AG09309 (cell line): Measurements from ENCODE around the gene PRCD.
"Not testable (repeated sequence)": the region's sequence is repeated elsewhere in the genome, so short reads cannot be mapped to it uniquely, and the experiment has no call there.

Experiments
- DNase-seq: peaks from one replicate; pipeline ENCODE4 v3.0.0-alpha.2; 2010; ENCODE audit warnings: low read depth
- H3K4me3 ChIP-seq: 2 replicates; pipeline ENCODE4 v1.5.1; 2011; ENCODE audit warnings: mild to moderate bottlenecking, low read depth, low read length, moderate library complexity; ENCODE audit not compliant: control insufficient read depth
- TF ChIP-seq, protein P1 (sequence below): IDR thresholded peaks from 2 replicates; pipeline ENCODE4 v1.5.1; 2011; ENCODE audit warnings: mild to moderate bottlenecking, low read depth, low read length, inconsistent platforms; ENCODE audit not compliant: insufficient read depth, control insufficient read depth; ENCODE audit errors: missing control alignments

Gene PRCD

DNA sequence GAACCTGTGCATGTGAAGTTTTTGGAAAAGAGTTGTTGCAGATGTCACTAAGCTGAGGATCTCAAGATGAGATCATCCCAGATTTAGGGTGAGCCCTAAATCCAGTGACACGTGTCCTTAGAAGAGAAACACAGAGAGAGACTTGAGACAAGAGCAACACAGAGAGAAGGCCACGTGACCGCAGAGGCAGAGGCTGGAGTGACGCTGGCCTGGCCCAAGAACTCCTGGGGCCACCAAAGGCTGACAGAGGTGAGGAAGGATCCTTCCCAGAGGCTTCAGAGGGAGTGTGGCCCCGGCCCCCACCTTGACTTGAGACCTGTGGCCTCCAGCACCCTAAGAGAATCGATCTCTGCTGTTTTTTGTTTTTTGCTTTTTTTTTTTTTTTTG lies 26.5 kb upstream of the PRCD start:
- TF ChIP-seq, protein P1, sequence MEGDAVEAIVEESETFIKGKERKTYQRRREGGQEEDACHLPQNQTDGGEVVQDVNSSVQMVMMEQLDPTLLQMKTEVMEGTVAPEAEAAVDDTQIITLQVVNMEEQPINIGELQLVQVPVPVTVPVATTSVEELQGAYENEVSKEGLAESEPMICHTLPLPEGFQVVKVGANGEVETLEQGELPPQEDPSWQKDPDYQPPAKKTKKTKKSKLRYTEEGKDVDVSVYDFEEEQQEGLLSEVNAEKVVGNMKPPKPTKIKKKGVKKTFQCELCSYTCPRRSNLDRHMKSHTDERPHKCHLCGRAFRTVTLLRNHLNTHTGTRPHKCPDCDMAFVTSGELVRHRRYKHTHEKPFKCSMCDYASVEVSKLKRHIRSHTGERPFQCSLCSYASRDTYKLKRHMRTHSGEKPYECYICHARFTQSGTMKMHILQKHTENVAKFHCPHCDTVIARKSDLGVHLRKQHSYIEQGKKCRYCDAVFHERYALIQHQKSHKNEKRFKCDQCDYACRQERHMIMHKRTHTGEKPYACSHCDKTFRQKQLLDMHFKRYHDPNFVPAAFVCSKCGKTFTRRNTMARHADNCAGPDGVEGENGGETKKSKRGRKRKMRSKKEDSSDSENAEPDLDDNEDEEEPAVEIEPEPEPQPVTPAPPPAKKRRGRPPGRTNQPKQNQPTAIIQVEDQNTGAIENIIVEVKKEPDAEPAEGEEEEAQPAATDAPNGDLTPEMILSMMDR = no peak
- DNase-seq = no peak
- H3K4me3 ChIP-seq = no peak overlapping the region

DNA sequence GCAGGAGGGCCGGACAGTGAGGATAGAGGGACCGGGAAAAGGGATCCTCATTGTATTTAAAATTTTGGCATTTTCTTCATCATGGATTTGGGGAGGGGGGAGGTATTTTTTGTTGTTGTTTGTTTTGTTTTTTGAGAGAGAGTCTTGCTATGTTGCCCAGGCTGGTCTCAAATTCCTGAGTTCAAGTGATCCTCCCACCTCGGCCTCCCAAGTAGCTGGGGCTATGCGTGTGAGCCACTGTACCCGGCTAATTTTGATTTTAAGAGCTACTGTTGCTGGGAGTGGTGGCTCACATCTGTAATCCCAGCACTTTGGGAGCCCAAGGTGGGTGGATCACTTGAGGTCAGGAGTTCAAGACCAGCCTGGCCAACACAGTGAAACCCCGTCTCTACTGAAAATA lies 25.5 kb upstream of the PRCD start:
- not testable (repeated sequence) for DNase-seq, H3K4me3 ChIP-seq

DNA sequence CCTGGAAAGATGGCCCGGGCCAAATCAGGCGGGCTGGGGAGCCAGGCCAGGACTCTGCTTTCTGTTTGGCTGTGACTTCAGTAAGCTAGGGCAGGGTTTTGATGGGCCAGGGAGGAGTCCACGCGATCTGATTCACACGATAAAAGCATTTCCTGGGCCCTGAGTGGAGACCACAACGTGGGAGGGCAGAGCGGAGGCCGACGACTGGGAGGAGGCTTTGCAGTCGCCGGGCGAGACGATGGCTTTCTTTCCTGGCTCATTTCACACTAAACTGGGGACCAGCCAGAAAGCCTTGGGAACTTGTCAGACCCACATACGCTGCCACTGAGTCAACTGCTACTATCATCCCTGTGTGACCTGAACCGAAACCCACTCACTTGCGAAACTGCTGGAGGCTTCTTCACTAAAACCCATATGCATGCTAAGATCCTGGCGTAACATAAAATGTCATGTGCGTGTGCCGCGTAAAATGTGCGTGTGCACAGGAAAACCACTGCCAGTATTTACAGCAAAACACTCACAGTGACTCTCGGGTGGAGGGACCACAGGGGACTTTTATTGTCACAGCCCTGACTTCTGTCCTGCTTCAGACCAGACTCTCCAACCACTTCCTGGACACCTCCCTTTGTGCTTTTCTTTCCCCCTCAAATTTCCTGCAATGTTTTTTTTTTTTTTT lies 24.4 kb upstream of the PRCD start:
- TF ChIP-seq, protein P1 = no peak
- peak overlapping the region; percentile 18 for H3K4me3 ChIP-seq
- DNase-seq = peak; percentile 99

DNA sequence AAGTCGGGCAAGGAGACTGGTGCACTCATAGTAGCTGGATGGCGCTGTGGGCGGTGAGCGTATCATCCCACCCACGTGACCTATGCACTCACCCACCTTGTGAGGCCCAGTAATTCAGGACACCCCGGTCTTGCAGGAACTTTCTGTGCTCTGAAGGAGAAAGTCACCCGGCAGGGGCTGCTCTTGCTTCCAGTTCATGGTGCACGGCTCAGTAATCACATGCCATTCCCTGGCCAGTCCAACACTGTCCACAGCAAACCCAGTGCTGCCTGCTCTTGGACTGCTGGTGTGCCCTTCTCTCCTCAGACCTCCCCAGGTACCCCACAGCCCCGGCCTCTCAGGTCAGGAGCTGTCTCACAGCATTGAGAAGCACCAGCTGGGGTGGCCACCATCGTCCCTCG lies 22.2 kb upstream of the PRCD start:
- TF ChIP-seq, protein P1 = no peak
- DNase-seq = no peak
- no peak overlapping the region for H3K4me3 ChIP-seq

DNA sequence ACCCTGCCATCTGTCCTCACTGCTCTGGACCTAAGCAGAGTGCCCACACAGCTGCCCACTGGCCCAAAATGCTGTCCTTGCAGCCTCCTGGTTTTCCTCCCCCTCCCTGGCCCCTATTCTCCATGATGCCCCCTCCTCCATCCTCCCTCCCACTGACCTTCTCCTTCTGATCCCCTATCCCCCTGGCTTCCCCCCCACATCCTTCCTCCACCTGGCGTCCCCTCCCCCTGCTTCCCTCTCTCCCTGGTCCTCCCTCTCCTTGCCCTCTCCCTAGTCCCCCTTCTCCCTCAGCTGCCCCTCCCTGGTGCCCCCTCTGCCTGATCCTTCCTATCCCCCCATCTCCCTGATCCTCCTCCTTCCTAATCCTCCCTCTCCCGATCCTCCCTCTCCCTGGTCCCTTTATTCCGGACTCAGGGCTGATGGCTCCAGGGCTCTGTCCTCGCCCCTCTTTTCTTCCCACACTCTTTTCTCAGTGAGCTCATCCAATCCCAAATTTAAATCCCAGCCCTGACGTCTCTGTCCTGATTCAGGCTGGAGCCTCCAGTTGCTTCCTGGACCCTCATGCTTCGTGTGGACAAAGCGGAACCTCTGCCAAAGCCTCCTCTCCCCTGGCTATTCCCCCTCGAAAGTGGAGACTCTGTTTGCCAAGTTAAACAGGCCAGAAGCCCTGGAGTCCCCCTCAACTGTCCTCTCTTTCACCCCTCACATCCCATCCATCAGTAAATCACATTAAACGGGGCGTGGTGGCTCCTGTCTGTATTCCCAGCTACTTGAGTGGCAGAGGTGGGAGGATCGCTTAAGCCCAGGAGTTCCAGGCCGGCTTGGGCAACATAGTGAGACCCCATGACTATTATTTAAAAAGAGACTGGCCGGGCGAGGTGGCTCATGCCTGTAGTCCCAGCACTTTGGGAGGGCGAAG lies 20.5 kb upstream of the PRCD start:
- no peak overlapping the region for H3K4me3 ChIP-seq
- TF ChIP-seq, protein P1 = no peak
- no peak for DNase-seq

DNA sequence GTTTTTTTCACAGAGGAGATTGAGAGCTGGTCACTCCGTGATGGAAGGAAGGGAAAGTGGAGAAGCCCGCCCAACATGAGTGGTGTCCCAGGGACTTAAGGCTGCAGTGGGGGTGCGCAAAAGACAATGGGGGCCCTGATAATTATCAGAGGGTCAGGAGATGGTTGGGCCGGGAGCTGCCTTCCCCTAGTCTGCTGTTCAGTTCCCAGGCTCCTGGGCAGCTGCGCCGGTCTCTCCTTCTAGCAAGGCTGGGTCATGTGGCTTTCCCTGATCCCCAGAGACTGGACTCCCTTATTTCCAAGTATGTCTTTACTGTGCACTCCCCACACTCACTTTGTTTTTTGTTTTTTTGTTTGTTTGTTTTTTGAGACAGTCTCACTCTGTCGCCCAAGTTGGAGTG lies 18.6 kb upstream of the PRCD start:
- H3K4me3 ChIP-seq = no peak overlapping the region
- TF ChIP-seq, protein P1 = no peak
- DNase-seq = no peak

DNA sequence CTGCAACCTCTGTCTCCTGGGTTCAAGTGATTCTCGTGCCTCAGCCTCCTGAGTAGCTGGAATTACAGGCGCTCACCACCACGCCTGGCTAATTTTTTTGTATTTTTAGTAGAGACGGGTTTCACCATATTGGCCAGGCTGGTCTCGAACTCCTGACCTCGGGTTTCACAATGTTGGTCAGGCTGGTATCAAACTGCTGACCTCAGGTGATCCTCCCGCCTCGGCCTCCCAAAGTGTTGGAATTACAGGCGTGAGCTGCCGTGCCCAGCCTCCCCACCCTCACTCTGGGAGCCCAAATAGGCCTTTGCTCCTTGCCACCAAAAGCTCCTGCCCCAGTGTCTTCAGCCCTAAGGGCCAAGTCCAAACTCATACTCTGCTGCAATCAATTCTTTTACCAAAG lies 18.2 kb upstream of the PRCD start:
- not testable (repeated sequence) for H3K4me3 ChIP-seq, DNase-seq
